Common myeloid progenitor, CD34-positive (primary cell): ENCODE measurements around the gene NRG3.
"Not testable (repeated sequence)": the region's sequence is repeated elsewhere in the genome, so short reads cannot be mapped to it uniquely, and the experiment has no call there.

Source experiments
- CTCF ChIA-PET: fragments of 350-600 bp; sonication (Branson Sonifier 250); formaldehyde crosslinking; loops from one replicate; lab custom pipeline; 2021; ENCODE audit warnings: antibody characterized with exemption; lab: Charles Lee
- POLR2A ChIA-PET: fragments of 350-600 bp; sonication (Branson Sonifier 250); formaldehyde crosslinking; loops from one replicate; lab custom pipeline; 2021; ENCODE audit warnings: antibody characterized with exemption; lab: Charles Lee
- DNase-seq, 3 donors: peaks; one replicate each; pipeline versions ENCODE4 v3.0.0 to v3.0.0-alpha.2; 2013
- H3K27ac ChIP-seq, 2 experiments: 1 replicate in 1 of 2; 2 replicates in 1 of 2; pipeline ENCODE4 v1.7.0; 2013; ENCODE audit warnings: inconsistent platforms in 2 of 2, low read length in 2 of 2, mild to moderate bottlenecking in 2 of 2, low read depth in 1 of 2, moderate library complexity in 1 of 2; ENCODE audit not compliant: severe bottlenecking in 2 of 2, insufficient read depth in 1 of 2, poor library complexity in 1 of 2
- H3K27me3 ChIP-seq, 5 experiments: replicated peaks in 2 of 5; 1 replicate in 3 of 5; 2 replicates in 2 of 5; pipeline versions ENCODE4 v1.6.1 to v1.7.0; 2013; ENCODE audit warnings: low read length in 4 of 5, mild to moderate bottlenecking in 2 of 5, moderate library complexity in 2 of 5, inconsistent platforms in 1 of 5; ENCODE audit not compliant: insufficient read depth in 5 of 5, control insufficient read depth in 4 of 5
- H3K36me3 ChIP-seq, 4 experiments: 1 replicate in 2 of 4; 2 replicates in 2 of 4; pipeline versions ENCODE4 v1.6.1 to v1.7.0; 2013; ENCODE audit warnings: low read length in 3 of 4, control low read depth in 1 of 4, mild to moderate bottlenecking in 1 of 4; ENCODE audit not compliant: control insufficient read depth in 4 of 4, insufficient read depth in 4 of 4
- H3K4me1 ChIP-seq, 4 experiments: 1 replicate in 3 of 4; 2 replicates in 1 of 4; pipeline versions ENCODE4 v1.6.1 to v1.7.1; 2013; ENCODE audit warnings: low read length in 3 of 4, mild to moderate bottlenecking in 3 of 4, control low read depth in 1 of 4, inconsistent platforms in 1 of 4, moderate library complexity in 1 of 4; ENCODE audit not compliant: control insufficient read depth in 4 of 4, insufficient read depth in 4 of 4; ENCODE audit errors: control extremely low read depth in 1 of 4
- H3K4me3 ChIP-seq, 7 experiments: 1 replicate in 4 of 7; 2 replicates in 3 of 7; pipeline versions ENCODE4 v1.5.1 to v1.7.0; 2013; ENCODE audit warnings: mild to moderate bottlenecking in 7 of 7, low read length in 6 of 7, moderate library complexity in 6 of 7, inconsistent platforms in 2 of 7, low read depth in 2 of 7, control low read depth in 1 of 7; ENCODE audit not compliant: insufficient read depth in 4 of 7, control insufficient read depth in 1 of 7; ENCODE audit errors: extremely low read depth in 1 of 7
- H3K9me3 ChIP-seq, 5 experiments: 1 replicate in 4 of 5; 2 replicates in 1 of 5; pipeline versions ENCODE4 v1.6.1 to v1.7.1; 2013; ENCODE audit warnings: low read length in 4 of 5, mild to moderate bottlenecking in 2 of 5, inconsistent platforms in 1 of 5, low read depth in 1 of 5, moderate library complexity in 1 of 5; ENCODE audit not compliant: control insufficient read depth in 4 of 5, insufficient read depth in 2 of 5; ENCODE audit errors: control extremely low read depth in 1 of 5
- WGBS: methylation state at CpG from one replicate; pipeline ENCODE4 v1.1.5; 2013; ENCODE audit not compliant: insufficient coverage; 5-methylcytosine and 5-hydroxymethylcytosine counted together

The NRG3 gene

GRCh38 chr10:82027711-82028110, 152.7 kb downstream of the NRG3 start:
- POLR2A ChIA-PET, result no interaction called here
- DNase-seq, result no peak
- no peaks in the 10 kb centered on the region for H3K4me1 ChIP-seq

GRCh38 chr10:82037076-82037475, 162.1 kb downstream of the NRG3 start:
- Histone ChIP-seq H3K4me1 (no peaks in the 10 kb centered on the region), H3K9me3 (no peaks in the 10 kb centered on the region), H3K4me3 (no peak overlapping the region), H3K36me3 (no peaks in the 10 kb centered on the region), H3K27me3 (no peaks in the 10 kb centered on the region), H3K27ac (no peak overlapping the region)
- CTCF ChIA-PET, result no interaction called here
- DNase-seq, result no peak
- POLR2A ChIA-PET, result no interaction called here

More at GRCh38 chr10:82027711-82028110, 152.7 kb downstream of the NRG3 start:
- H3K27me3 ChIP-seq, result no peaks in the 10 kb centered on the region
- CTCF ChIA-PET, result no interaction called here
- H3K36me3 ChIP-seq, result no peaks in the 10 kb centered on the region
- WGBS, result no CpG with 5 or more reads among the region's 1 CpG
- no peak overlapping the region for H3K4me3 ChIP-seq
- no peaks in the 10 kb centered on the region for H3K9me3 ChIP-seq
- H3K27ac ChIP-seq, result no peak overlapping the region

GRCh38 chr10:82038587-82038986, 163.6 kb downstream of the NRG3 start:
- CTCF ChIA-PET, result no interaction called here

GRCh38 chr10:82040336-82040735, 165.3 kb downstream of the NRG3 start:
- Histone ChIP-seq H3K27me3 (no peaks in the 10 kb centered on the region), H3K4me3 (no peak overlapping the region), H3K4me1 (no peaks in the 10 kb centered on the region), H3K9me3 (no peaks in the 10 kb centered on the region), H3K27ac (no peak overlapping the region), H3K36me3 (no peaks in the 10 kb centered on the region)
- CTCF ChIA-PET, result no interaction called here
- POLR2A ChIA-PET, result no interaction called here
- WGBS, result 100% methylated on average over 1 of the region's 1 CpG
- DNase-seq, result no peak

More at GRCh38 chr10:82038587-82038986, 163.6 kb downstream of the NRG3 start:
- DNase-seq, result no peak
- no peak overlapping the region for H3K4me3 ChIP-seq
- no peak overlapping the region for H3K27ac ChIP-seq
- no peaks in the 10 kb centered on the region for H3K4me1 ChIP-seq
- H3K27me3 ChIP-seq, result no peaks in the 10 kb centered on the region
- no peaks in the 10 kb centered on the region for H3K9me3 ChIP-seq
- POLR2A ChIA-PET, result no interaction called here
- no peaks in the 10 kb centered on the region for H3K36me3 ChIP-seq

GRCh38 chr10:82041018-82041417, 166.0 kb downstream of the NRG3 start:
- ChIA-PET POLR2A (no interaction called here), CTCF (no interaction called here)
- no peak for DNase-seq
- Histone ChIP-seq H3K9me3 (no peaks in the 10 kb centered on the region), H3K4me1 (no peaks in the 10 kb centered on the region), H3K36me3 (no peaks in the 10 kb centered on the region), H3K4me3 (no peak overlapping the region), H3K27ac (no peak overlapping the region), H3K27me3 (no peaks in the 10 kb centered on the region)
- 100% methylated on average over 1 of the region's 2 CpGs for WGBS

GRCh38 chr10:82056391-82056790, 181.4 kb downstream of the NRG3 start:
- Histone ChIP-seq H3K27ac (no peak overlapping the region), H3K36me3 (no peaks in the 10 kb centered on the region), H3K4me3 (no peak overlapping the region), H3K9me3 (no peaks in the 10 kb centered on the region), H3K4me1 (no peaks in the 10 kb centered on the region), H3K27me3 (no peaks in the 10 kb centered on the region)
- CTCF ChIA-PET, result no interaction called here
- POLR2A ChIA-PET, result no interaction called here
- no CpG with 5 or more reads among the region's 1 CpG for WGBS
- no peak for DNase-seq

- H3K27me3 ChIP-seq, result not testable (repeated sequence)
These were observed 192.2 kb downstream of the NRG3 start for GRCh38 chr10:82067192-82067591.

More at GRCh38 chr10:82067192-82067591, 192.2 kb downstream of the NRG3 start:
- H3K4me3 ChIP-seq, CTCF ChIA-PET, H3K36me3 ChIP-seq, H3K27ac ChIP-seq, H3K4me1 ChIP-seq, DNase-seq, H3K9me3 ChIP-seq, POLR2A ChIA-PET: not testable (repeated sequence)
- WGBS, result 86% methylated on average over 1 of the region's 6 CpGs
